Choroid plexus epithelial cell (primary cell): ENCODE results near the gene TTI1.

Source experiments
- DNase-seq: peaks from one replicate; pipeline ENCODE4 v3.0.0-alpha.2; 2010; ENCODE audit warnings: low read depth
- H3K4me3 ChIP-seq: 2 replicates; pipeline ENCODE4 v1.5.1; 2011; ENCODE audit warnings: low read depth, mild to moderate bottlenecking, control low read depth, low read length, moderate library complexity
- TF ChIP-seq, protein P1 (sequence below): conservative IDR thresholded peaks from 2 replicates; pipeline ENCODE4 v1.5.1; 2011; ENCODE audit warnings: low read depth, mild to moderate bottlenecking, control low read depth, inconsistent platforms, low read length, moderate library complexity

The TTI1 gene

DNA sequence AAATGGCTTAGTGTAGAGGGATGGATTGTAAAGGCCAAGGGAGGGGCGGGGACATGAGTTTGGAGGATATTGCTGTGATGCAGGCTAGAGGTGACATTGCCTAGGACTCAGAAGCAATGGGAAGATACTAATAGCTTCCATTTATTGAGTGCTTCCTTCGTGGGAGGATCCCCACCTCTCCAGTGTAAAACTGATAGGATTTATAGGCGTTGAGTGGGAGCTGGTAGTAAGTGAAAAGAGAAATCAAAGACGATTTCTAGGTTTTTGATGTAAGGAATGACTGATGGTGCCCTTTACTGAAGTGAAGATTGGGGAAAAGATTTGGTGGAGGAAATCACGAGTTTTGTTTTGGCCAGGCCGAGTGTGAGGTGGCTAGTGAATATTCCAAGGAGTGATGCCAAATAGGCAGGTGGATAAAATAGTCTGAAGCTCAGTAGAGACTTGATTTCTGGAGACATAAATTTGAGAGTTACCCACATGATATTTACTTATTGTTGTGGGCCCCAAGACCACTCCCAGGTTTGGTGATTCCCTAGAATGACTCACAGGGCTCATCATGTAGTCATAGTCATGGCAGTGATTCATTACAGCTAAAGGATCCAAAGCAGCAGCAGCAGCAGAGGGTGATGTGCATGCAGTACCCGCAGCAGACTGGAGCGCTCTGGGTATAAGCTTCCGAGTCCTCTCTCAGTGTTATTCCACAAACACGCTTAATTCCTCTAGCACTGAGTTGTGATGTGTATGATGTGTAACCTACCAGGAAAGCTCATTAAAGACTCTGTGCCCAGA, 10.4 kb upstream of the TTI1 start:
- H3K4me3 ChIP-seq, result no peak overlapping the region
- peak; percentile 88 for DNase-seq
- TF ChIP-seq, protein P1, sequence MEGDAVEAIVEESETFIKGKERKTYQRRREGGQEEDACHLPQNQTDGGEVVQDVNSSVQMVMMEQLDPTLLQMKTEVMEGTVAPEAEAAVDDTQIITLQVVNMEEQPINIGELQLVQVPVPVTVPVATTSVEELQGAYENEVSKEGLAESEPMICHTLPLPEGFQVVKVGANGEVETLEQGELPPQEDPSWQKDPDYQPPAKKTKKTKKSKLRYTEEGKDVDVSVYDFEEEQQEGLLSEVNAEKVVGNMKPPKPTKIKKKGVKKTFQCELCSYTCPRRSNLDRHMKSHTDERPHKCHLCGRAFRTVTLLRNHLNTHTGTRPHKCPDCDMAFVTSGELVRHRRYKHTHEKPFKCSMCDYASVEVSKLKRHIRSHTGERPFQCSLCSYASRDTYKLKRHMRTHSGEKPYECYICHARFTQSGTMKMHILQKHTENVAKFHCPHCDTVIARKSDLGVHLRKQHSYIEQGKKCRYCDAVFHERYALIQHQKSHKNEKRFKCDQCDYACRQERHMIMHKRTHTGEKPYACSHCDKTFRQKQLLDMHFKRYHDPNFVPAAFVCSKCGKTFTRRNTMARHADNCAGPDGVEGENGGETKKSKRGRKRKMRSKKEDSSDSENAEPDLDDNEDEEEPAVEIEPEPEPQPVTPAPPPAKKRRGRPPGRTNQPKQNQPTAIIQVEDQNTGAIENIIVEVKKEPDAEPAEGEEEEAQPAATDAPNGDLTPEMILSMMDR, result peak; percentile 42

DNA sequence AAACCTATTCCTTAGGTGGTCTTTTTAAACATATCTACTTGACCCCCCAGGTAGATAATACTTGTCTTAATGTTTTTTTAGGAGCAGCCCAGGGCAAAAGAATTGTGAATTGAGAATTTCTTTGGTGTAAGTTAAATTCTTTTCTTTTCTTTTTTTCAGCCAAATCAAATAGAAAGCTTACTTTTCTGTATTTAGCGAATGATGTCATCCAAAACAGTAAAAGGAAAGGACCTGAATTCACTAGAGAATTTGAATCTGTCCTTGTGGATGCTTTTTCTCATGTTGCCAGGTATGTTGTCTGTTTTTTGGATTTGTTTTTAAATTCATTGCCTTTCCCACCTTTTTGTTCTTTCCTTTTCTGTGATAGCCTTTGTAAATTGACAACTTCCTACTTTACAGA, 7.0 kb upstream of the TTI1 start:
- no peak overlapping the region for H3K4me3 ChIP-seq
- TF ChIP-seq, protein P1, result no peak
- DNase-seq, result no peak

DNA sequence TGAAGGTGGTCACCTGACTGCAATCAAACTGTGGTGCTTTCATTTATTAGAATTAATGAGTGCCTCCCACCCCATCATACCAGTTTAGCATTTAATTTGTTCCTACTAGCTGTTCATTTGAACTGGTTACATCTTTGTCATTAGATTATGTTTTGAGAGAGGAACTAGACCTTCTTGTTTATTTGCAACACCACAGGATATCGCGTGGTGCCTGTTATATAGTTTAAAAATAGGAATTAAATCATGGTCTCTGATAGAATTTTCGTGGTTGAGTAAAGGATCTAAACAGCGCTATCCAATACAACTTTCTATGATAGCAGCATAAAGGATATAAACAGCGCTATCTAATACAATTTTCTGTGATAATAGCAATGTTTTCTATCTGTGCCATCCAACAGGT, 3.1 kb upstream of the TTI1 start:
- TF ChIP-seq, protein P1, result no peak
- no peak overlapping the region for H3K4me3 ChIP-seq
- no peak for DNase-seq

DNA sequence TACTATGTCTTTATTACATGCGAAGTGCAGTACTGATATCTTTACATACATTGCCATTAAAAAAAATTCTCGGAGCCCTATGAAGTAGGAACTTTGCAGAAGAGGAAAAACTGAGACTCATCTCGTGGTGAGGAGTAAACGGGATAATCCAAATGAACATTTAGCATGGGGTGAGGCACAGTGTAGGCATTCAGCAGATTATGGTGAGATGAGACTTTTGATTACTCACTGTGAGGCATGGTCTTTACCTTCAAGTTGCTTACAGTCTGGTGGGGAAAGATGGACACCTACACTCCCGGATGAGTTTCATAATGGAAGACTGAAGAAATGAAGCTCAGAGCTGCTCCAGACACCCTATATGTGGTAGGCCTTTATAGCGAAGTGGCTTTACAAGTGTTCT, 1.7 kb upstream of the TTI1 start:
- TF ChIP-seq, protein P1, result no peak
- DNase-seq, result no peak
- peak overlapping the region; percentile 93 for H3K4me3 ChIP-seq

DNA sequence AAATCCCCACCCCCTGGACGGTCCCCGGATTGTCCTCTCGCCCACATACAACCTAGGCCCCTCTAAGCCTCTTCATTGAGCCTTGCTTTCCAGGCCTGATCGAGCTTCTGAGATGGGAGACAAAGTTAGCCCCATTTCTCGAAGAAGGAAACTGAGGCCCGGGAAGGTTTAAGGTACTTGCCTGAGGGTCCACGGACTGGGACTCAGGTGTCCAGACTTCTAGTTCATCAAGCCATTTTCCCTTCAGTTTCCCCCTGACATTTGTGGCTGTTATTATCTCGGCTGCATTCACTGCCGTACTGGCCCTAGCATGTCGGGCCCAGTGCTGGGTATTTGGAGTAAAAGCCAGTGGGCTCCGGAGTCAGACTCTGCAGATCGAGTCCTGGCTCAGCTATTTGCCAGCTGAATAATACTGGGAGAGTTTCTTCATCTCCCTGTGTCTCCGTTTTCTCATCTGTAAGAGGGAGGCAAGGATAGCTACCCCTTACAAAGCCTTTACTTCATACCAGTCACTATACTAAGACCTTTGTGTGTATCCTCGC, 923 bp upstream of the TTI1 start:
- peak overlapping the region; percentile 93 for H3K4me3 ChIP-seq
- no peak for DNase-seq
- TF ChIP-seq, protein P1, result no peak

DNA sequence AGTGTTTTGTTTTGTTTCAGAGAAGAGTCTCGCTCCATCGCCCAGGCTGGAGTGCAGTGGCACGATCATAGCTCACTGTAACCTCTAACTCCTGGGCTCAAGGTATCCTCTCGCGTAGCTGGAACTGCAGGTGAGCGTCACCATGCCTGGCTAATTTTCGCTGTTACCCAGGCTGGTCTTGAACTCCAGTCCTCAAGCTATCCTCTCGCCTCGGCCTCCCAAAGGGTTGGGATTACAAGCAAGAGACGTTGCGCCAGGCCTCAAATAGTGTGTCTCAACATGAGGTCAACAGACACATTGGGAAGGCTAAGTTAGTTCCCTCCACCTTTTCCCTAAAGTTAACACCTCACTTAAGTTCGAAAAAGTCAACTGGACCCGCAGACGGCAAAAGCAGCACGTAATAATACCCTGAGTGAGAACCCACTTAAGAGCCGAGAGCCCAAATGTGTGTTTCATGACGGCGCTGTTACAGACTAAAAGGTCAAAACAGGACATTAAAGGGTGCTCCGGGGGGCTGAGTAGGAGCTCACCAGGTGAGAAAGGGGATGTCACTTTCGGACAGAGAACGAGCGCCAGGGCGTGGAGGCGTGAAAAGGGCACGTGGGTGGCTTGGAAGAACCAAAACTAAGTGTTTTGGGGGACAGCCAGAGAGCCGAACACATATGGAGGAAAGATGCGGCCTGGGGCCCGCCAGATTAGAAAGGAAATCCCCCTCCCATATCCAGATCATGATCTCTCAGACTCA, 499 bp downstream of the TTI1 start:
- DNase-seq, result no peak
- TF ChIP-seq, protein P1, result no peak
- peak overlapping the region; percentile 93 for H3K4me3 ChIP-seq
